BJ (cell line): ENCODE data around the gene MR1. TPM values are rescaled to one million over a fixed set of nuclear protein-coding genes. Genes with fewer than 3 reads are reported as not detected.
A peak's percentile ranks its signal among the peaks of the same experiment; 100 is the strongest.

ENCODE experiments used
- CTCF ChIA-PET: fragments of 350-600 bp; formaldehyde crosslinking; extraction: SDS; loops from one replicate; lab custom pipeline; 2021; ENCODE audit warnings: antibody characterized with exemption, inconsistent platforms; lab: Yijun Ruan, JAX
- POLR2A ChIA-PET: fragments of 300-600 bp; sonication (Branson Sonifier 250); formaldehyde crosslinking; extraction: SDS; loops from one replicate; lab custom pipeline; 2021; ENCODE audit warnings: antibody characterized with exemption; lab: Charles Lee
- DNase-seq: peaks from one replicate; pipeline ENCODE4 v3.0.0-alpha.2; 2011; ENCODE audit warnings: low read depth
- H3K27me3 ChIP-seq: 2 replicates; pipeline ENCODE4 v1.6.0; 2011; ENCODE audit warnings: low read length; ENCODE audit not compliant: control insufficient read depth, insufficient read depth
- H3K36me3 ChIP-seq: 2 replicates; pipeline ENCODE4 v1.5.1; 2011; ENCODE audit warnings: low read length; ENCODE audit not compliant: control insufficient read depth, insufficient read depth
- H3K4me3 ChIP-seq: 2 replicates; pipeline ENCODE4 v1.5.1; 2011; ENCODE audit warnings: low read depth, mild to moderate bottlenecking, control low read depth, low read length
- CTCF ChIP-seq: IDR thresholded peaks from 2 replicates; pipeline ENCODE4 v1.5.1; 2011; ENCODE audit warnings: low read depth, mild to moderate bottlenecking, control low read depth, inconsistent platforms, low read length, moderate library complexity; ENCODE audit not compliant: insufficient read depth
- polyA minus RNA-seq: library from RNA; depleted of rRNA, polyadenylated mRNA; stranded (reverse); fragments of >200 nt; gene quantifications from 2 replicates; pipeline ENCODE4 v1.2.3, GENCODE V29; 2011; rRNA and poly(A)+ RNA removed
- polyA plus RNA-seq: library from polyadenylated mRNA; depleted of rRNA; stranded (reverse); fragments of >200 nt; gene quantifications from 2 replicates; pipeline ENCODE4 v1.2.3, GENCODE V29; 2011; rRNA removed

The MR1 gene
- polyA plus RNA-seq, result 25.0 and 36.2 TPM in 2 replicates
- 10.3 and 15.8 TPM in 2 replicates for polyA minus RNA-seq

- no peak for TF ChIP-seq CTCF
- H3K27me3 ChIP-seq, result no peaks in the 10 kb centered on the region
- ChIA-PET POLR2A (no interaction called here), CTCF (interaction anchor here (1.1 to 13.7 kb wide), 2 partner anchors 67 to 108 kb away, joined by 3 to 130 read pairs; no protein-coding TSS in a partner anchor)
- peak; percentile 83 for DNase-seq
- peaks cover 1% of the 10 kb centered on the region; the same call in 1 of the 2 replicates for H3K36me3 ChIP-seq
- peak within 1 kb of the TSS; percentile 47 for H3K4me3 ChIP-seq
Observed at GRCh38 chr1:181033799-181034451, at the start of gene MR1. MR1 (plus strand) TSS chr1:181033983; CDS start chr1:181034008, 25 bp downstream.

- no peak for DNase-seq
- no peak for TF ChIP-seq CTCF
- Histone ChIP-seq H3K36me3 (peaks cover 17% of the 10 kb centered on the region), H3K4me3 (no peak overlapping the region), H3K27me3 (no peaks in the 10 kb centered on the region)
- CTCF ChIA-PET, result interaction anchor here (0.9 to 1.3 kb wide), 2 partner anchors 11 to 12 kb away, joined by 3 read pairs; no protein-coding TSS in a partner anchor
- POLR2A ChIA-PET, result no interaction called here
Observed at GRCh38 chr1:180988253-180988752, 45.5 kb upstream of the MR1 start.

GRCh38 chr1:180994262-180994661, 39.5 kb upstream of the MR1 start:
- Histone ChIP-seq H3K36me3 (peaks cover 9% of the 10 kb centered on the region), H3K4me3 (no peak overlapping the region), H3K27me3 (no peaks in the 10 kb centered on the region)
- no peak for TF ChIP-seq CTCF
- CTCF ChIA-PET, result no interaction called here
- POLR2A ChIA-PET, result no interaction called here
- DNase-seq, result no peak

GRCh38 chr1:180997843-180998504, 35.8 kb upstream of the MR1 start:
- no peaks in the 10 kb centered on the region for H3K27me3 ChIP-seq
- H3K36me3 ChIP-seq, result peaks cover 4% of the 10 kb centered on the region
- no peak overlapping the region for H3K4me3 ChIP-seq
- ChIA-PET POLR2A (interaction anchor here (0.9 kb wide), 1 partner anchor 13 kb away, joined by 3 read pairs; no protein-coding TSS in a partner anchor), CTCF (interaction anchor here (0.7 to 1.0 kb wide), 2 partner anchors 9 to 94 kb away, joined by 3 read pairs; no protein-coding TSS in a partner anchor)
- TF ChIP-seq CTCF, result no peak
- DNase-seq, result peak; percentile 18

- no peak for TF ChIP-seq CTCF
- H3K27me3 ChIP-seq, result no peaks in the 10 kb centered on the region
- DNase-seq, result no peak
- peaks cover 3% of the 10 kb centered on the region for H3K36me3 ChIP-seq
- ChIA-PET CTCF (no interaction called here), POLR2A (interaction anchor here (0.6 kb wide), 1 partner anchor 10 kb away, joined by 3 read pairs; no protein-coding TSS in a partner anchor)
- H3K4me3 ChIP-seq, result no peak overlapping the region
Observed at GRCh38 chr1:181001091-181001780, 32.5 kb upstream of the MR1 start.
